ENCODE results near the gene SETD6.
A peak's percentile ranks its signal among the peaks of the same experiment; 100 is the strongest.

The SETD6 gene

DNA sequence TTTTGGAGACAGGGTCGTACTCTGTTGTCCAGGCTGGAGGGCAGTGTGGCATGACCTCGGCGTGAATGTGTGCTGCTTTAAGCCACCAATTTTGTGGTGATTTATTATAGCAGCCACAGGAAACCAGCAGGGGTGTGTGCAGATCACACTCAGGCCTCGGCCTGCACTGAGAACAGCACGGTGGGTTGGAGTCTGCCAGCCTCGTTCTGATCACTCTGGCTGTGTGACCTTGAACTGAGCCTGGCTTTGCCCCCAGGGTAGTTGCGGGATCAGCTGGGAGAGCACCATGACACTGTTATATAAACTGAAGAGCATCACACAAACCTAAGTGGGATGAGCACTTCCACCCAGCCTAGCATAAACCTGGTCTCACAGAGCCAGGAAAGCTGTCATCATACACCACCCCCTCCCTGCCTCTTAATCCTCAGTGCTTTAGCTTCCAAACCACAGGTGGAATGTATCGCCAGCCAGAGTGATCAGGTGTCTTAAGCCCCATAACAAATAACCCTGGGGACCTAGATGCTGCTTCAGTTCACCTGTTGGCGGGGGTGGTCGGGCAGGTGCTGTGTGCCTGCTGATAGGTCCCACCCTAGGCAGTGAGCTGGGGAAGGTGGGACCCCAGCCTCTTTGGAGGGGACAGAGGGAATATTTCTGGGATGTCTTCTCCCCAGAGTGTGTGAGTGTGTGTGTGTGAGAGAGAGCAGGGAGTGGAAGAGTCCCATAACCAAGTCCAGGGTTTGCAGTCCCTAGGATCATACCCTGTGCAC lies 43.9 kb upstream of the SETD6 start:
- peaks cover 9% of the 10 kb centered on the region for H3K4me1 ChIP-seq (ENCODE audit: low read length)
- no peak for TF ChIP-seq EZH2phosphoT487 (IDR thresholded peaks at IDR 0.05; ENCODE audit: low read depth)
- TF ChIP-seq, protein P1, sequence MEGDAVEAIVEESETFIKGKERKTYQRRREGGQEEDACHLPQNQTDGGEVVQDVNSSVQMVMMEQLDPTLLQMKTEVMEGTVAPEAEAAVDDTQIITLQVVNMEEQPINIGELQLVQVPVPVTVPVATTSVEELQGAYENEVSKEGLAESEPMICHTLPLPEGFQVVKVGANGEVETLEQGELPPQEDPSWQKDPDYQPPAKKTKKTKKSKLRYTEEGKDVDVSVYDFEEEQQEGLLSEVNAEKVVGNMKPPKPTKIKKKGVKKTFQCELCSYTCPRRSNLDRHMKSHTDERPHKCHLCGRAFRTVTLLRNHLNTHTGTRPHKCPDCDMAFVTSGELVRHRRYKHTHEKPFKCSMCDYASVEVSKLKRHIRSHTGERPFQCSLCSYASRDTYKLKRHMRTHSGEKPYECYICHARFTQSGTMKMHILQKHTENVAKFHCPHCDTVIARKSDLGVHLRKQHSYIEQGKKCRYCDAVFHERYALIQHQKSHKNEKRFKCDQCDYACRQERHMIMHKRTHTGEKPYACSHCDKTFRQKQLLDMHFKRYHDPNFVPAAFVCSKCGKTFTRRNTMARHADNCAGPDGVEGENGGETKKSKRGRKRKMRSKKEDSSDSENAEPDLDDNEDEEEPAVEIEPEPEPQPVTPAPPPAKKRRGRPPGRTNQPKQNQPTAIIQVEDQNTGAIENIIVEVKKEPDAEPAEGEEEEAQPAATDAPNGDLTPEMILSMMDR (IDR thresholded peaks at IDR 0.05; ENCODE audit: low read depth, low read length), result no peak
- no peak overlapping the region for H3K4me2 ChIP-seq (ENCODE audit: low read length)
- H2AFZ ChIP-seq (ENCODE audit: low read depth, low read length), result no peak overlapping the region
- H3K27ac ChIP-seq (ENCODE audit: low read length), result no peak overlapping the region
- H3K9me3 ChIP-seq (ENCODE audit: insufficient read depth, low read length), result no peaks in the 10 kb centered on the region
- no peaks in the 10 kb centered on the region for H4K20me1 ChIP-seq (ENCODE audit: insufficient read depth, low read length)
- no peaks in the 10 kb centered on the region for H3K36me3 ChIP-seq (replicated peaks; ENCODE audit: low read depth, low read length)
- no peaks in the 10 kb centered on the region for H3K79me2 ChIP-seq (ENCODE audit: low read length)
- no peak overlapping the region for H3K4me3 ChIP-seq (ENCODE audit: low read length)
- H3K9ac ChIP-seq (ENCODE audit: low read length), result no peak overlapping the region
- H3K27me3 ChIP-seq (ENCODE audit: low read depth, low read length), result no peaks in the 10 kb centered on the region

DNA sequence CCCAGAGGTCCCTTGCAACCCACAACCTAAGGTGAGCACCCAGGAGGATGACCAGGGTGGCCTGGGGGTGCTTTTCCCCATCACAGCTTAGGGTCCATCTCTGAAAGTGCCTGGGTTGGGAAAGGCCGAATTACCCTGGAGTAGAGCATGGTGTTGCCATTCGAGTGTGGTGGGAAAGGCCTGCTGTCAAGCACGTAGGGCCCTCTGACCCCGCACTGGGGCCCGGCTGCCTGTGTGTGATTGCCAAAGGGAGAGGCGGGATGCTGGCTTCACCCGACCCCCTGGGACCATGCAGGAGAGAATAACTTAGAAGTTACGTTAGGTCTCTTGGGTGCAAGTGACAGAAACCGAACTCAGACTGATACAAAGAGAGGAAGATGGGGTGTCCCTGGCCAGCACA lies 43.1 kb upstream of the SETD6 start:
- Histone ChIP-seq H3K4me2 (ENCODE audit: low read length) (no peak overlapping the region), H3K79me2 (ENCODE audit: low read length) (no peaks in the 10 kb centered on the region), H3K9ac (ENCODE audit: low read length) (no peak overlapping the region), H3K27ac (ENCODE audit: low read length) (no peak overlapping the region), H3K27me3 (ENCODE audit: low read depth, low read length) (no peaks in the 10 kb centered on the region), H2AFZ (ENCODE audit: low read depth, low read length) (no peak overlapping the region), H3K4me3 (ENCODE audit: low read length) (no peak overlapping the region), H3K4me1 (ENCODE audit: low read length) (peaks cover 9% of the 10 kb centered on the region), H4K20me1 (ENCODE audit: insufficient read depth, low read length) (no peaks in the 10 kb centered on the region), H3K9me3 (ENCODE audit: insufficient read depth, low read length) (no peaks in the 10 kb centered on the region), H3K36me3 (replicated peaks; ENCODE audit: low read depth, low read length) (no peaks in the 10 kb centered on the region)
- TF ChIP-seq, protein P1 (IDR thresholded peaks at IDR 0.05; ENCODE audit: low read depth, low read length), result no peak
- TF ChIP-seq EZH2phosphoT487 (IDR thresholded peaks at IDR 0.05; ENCODE audit: low read depth), result no peak

DNA sequence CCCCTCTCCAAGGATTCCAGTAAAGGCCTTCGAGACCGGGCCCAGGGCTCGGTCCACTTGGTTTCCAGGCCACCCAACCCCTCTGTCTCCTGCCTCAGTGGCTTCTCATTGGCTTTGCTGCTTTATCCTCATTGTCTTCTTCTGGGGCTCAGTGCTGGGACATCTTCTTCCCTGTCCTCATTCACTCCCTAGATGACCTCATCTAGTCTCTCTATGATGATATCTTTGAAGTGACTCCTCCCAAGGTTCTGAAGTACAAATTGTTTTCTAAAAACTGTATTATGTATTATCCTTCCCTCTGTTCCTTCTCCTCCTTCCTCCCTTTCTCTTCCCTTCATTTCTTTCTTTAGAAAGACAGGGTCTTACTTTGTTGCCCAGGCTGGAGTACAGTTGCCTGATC lies 42.5 kb upstream of the SETD6 start:
- H3K4me3 ChIP-seq (ENCODE audit: low read length), result no peak overlapping the region
- no peak overlapping the region for H3K4me2 ChIP-seq (ENCODE audit: low read length)
- no peaks in the 10 kb centered on the region for H3K9me3 ChIP-seq (ENCODE audit: insufficient read depth, low read length)
- H3K36me3 ChIP-seq (replicated peaks; ENCODE audit: low read depth, low read length), result no peaks in the 10 kb centered on the region
- TF ChIP-seq, protein P1 (IDR thresholded peaks at IDR 0.05; ENCODE audit: low read depth, low read length), result no peak
- H3K4me1 ChIP-seq (ENCODE audit: low read length), result peaks cover 9% of the 10 kb centered on the region
- no peaks in the 10 kb centered on the region for H3K79me2 ChIP-seq (ENCODE audit: low read length)
- no peaks in the 10 kb centered on the region for H3K27me3 ChIP-seq (ENCODE audit: low read depth, low read length)
- no peak overlapping the region for H3K9ac ChIP-seq (ENCODE audit: low read length)
- no peaks in the 10 kb centered on the region for H4K20me1 ChIP-seq (ENCODE audit: insufficient read depth, low read length)
- no peak overlapping the region for H2AFZ ChIP-seq (ENCODE audit: low read depth, low read length)
- no peak overlapping the region for H3K27ac ChIP-seq (ENCODE audit: low read length)

DNA sequence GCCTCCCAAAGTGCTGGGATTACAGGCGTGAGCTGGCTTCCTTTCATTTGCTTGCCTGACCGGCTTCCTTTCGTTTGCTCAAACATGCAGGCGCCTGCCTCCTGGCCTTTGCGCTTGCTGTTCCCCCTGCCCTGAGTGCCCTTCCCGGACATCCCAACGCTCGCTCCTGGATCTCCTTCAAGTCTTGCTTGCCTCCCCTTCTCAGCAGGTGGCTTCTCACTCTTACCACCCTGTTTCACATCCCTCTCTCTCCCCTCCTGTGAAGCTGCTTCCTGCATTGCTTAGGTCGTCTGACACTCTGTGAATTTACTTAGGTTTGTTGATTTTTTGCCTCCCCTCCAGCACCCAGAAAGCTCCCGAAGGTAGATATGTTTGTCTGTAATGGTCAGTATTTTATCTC lies 41.0 kb upstream of the SETD6 start:
- no peaks in the 10 kb centered on the region for H3K79me2 ChIP-seq (ENCODE audit: low read length)
- TF ChIP-seq EZH2phosphoT487 (IDR thresholded peaks at IDR 0.05; ENCODE audit: low read depth), result no peak
- TF ChIP-seq, protein P1 (IDR thresholded peaks at IDR 0.05; ENCODE audit: low read depth, low read length), result no peak
- H2AFZ ChIP-seq (ENCODE audit: low read depth, low read length), result peak overlapping the region; percentile 35; the same call in 1 of the 2 replicates
- H3K4me3 ChIP-seq (ENCODE audit: low read length), result no peak overlapping the region
- H3K27ac ChIP-seq (ENCODE audit: low read length), result no peak overlapping the region
- H3K9me3 ChIP-seq (ENCODE audit: insufficient read depth, low read length), result no peaks in the 10 kb centered on the region
- H3K27me3 ChIP-seq (ENCODE audit: low read depth, low read length), result peaks cover 4% of the 10 kb centered on the region; the same call in 1 of the 2 replicates
- peak overlapping the region; percentile 6; the same call in 1 of the 2 replicates for H3K4me2 ChIP-seq (ENCODE audit: low read length)
- no peaks in the 10 kb centered on the region for H4K20me1 ChIP-seq (ENCODE audit: insufficient read depth, low read length)
- H3K9ac ChIP-seq (ENCODE audit: low read length), result no peak overlapping the region
- H3K4me1 ChIP-seq (ENCODE audit: low read length), result peaks cover 9% of the 10 kb centered on the region
- H3K36me3 ChIP-seq (replicated peaks; ENCODE audit: low read depth, low read length), result no peaks in the 10 kb centered on the region
